GM21576 (cell line): Measurements from ENCODE around the gene TBC1D9B.
"Not testable (repeated sequence)": the region's sequence is repeated elsewhere in the genome, so short reads cannot be mapped to it uniquely, and the experiment has no call there.

ENCODE experiments used
- ATAC-seq: cut with Tn5 transposase; IDR thresholded peaks from one replicate; pipeline ENCODE4 v1.9.1; 2021; ENCODE audit warnings: mild to moderate bottlenecking, moderate library complexity; ENCODE audit not compliant: unreplicated experiment

The TBC1D9B gene

DNA sequence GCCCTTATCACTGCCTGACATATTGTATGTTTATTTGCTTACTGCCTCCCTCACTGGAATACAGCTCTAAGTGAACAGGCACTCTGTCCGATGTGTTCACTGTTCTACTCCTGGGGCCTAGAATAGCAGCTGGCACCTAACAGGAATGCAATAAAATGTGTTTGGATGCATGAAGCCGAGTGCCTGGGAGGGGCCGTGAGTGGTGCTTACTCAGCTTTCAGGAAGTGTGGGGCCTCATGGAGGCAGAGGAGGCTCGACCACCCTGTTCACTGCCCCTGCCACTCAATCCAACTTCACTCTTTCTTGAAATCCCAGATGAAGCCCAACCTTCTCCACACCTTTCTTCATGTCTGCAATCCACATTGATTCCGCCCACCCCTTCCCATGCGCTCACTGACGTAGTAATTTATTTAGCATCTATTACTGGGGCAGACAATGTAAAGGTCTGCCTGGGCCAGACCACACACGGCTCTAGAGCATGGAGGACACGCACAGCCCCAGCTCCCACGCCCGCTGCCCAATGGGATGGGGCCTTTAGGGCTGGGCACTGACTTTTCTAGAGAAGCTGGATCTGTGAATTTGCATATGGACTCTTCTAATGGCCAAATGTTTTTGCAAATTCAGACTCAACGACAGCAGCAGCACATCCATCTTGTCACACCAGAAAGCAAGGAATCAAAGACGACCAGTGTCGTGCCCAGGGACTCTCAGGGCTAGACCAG, 21.3 kb downstream of the TBC1D9B start:
- no peak for ATAC-seq

DNA sequence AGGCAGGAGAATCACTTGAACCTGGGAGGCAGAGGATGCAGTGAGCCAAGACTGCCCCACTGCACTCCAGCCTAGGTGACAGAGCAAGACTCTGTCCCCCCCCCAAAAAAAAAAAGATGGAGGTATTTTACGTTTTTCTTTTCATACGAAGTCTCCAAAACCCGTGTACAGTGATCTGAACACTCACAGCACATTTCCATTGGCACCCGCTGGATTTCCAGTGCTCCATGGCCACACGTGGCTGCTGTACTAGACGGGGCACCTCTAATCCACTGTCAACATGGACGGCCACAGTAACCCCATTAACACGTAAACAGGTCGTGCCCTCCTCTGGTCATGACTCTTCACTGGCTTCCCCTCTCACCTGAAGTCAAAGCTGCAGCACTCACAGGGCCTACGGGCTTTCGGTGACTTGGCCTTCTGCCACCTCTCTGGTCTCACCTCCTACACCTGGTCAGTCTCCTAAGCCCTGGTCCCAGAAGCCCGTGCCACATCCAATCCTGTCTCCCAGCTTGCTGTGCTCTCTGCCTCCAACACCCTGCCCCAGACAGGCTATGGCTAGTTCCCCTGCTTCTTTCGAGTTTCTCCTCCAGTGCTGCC, 22.1 kb downstream of the TBC1D9B start:
- ATAC-seq = no peak

DNA sequence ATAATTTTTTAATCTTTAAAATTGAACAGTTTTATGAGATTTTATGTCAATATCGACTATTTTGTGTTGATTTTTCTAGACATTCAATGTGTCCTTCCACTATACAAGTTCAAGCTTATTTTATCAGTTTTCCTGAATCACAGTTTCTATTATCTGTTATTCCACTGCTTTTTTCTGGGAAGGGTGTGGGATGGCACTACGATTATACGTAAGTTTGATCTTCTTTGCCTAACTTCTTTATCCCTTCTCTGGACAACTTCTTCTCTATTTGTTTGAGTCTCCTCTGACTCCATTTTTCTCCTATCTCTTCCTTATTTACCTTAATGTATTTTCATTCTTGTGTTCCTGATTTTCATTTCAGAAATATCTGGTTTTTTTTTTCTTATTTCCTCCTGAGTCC, 24.5 kb downstream of the TBC1D9B start:
- no peak for ATAC-seq

DNA sequence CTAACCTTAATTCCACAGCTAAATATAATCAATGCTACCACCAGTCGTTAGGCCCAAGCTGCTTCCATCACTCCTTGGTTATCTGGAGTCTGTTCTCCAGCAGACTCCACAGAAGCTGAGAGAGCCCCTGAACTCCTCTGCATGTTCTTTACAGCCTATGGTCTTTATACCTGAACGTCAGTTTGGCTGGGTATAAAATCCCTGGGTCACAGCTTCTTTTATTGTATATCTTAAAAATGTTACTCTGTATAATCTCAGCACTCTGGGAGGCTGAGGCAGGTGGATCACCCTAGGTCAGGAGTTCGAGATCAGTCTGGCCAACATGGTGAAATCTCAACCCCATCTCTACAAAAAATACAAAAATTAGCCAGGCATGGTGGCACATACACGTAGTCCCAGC, 25.4 kb downstream of the TBC1D9B start:
- ATAC-seq = no peak

DNA sequence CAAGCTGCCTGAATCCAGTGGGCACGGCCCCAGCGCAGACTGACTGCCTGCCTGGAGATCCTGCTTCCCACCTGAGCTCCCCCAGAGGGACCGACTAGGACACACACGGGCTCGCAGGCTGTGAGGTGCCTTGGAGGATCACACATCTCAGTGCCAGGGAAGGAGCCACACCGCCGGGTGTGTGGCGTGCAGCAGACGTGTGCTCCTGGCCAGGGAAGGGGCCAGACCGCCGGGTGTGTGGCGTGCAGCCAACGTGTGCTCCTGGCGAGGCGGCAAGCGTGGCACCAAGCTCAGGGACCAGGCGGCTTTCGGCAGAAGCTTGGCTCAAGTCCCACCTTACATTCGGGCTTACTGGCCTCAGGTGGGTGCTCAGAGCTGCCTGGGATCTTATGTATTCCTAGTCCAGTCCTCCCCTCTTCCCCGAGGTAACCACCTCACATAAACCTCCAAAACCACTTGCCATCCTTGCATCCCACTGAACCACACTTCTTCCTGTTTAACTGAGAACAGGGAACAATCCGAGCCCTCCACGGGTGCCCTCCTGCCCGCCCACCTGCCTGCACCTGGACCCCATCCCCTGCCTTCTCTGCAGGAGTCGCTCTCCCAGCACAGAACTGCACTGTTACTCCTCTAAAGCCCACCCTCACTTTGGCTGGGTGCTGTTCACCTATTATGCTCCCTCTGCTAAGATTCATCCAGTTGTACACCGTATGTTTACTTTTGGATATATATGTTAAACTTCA, 26.7 kb downstream of the TBC1D9B start:
- ATAC-seq = no peak

DNA sequence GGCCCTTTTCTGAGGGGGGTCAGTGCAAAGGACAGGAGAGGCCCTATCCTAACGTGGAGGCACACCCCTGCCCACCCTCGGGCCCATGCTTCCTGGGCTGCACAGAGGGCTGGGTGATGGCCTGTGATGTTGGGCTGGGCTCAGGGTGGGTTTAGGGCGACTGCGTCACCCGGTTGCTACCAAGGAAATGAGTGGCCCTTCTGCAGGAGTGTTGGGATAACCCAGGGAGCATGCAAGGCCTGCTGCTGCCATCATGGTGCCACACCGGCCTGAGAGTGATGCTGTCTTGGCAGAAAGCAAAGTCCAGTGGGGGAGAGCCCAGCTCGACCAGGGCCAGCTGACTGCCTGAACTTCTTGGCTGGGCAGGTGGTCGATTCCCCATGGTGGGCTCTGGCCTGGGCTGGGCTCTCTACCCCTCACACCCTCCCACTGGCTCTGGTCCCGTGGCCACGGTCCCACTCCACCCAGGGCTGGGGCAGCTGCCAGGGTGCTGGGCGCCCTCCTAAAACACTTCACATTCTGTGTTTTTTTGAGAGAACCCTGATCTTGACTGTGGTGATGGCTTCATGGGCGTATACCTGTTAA, 27.5 kb downstream of the TBC1D9B start:
- ATAC-seq = no peak

DNA sequence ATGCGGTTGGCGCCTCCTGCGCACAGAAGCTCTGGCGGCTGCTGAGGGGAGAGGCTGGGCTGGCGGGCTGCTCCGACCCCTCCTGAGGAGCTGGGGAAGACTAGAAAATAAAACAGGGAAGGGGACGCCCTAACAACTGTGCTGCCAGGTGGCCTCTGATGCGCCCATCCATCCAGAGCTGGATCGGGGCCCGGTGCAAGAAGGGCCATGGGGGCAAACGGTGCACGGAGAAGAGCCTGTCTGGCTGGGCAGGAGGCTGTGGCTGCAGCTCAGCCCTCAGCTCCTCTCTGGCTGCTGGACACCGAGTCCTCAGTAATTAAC, 28.0 kb downstream of the TBC1D9B start:
- ATAC-seq = no peak

DNA sequence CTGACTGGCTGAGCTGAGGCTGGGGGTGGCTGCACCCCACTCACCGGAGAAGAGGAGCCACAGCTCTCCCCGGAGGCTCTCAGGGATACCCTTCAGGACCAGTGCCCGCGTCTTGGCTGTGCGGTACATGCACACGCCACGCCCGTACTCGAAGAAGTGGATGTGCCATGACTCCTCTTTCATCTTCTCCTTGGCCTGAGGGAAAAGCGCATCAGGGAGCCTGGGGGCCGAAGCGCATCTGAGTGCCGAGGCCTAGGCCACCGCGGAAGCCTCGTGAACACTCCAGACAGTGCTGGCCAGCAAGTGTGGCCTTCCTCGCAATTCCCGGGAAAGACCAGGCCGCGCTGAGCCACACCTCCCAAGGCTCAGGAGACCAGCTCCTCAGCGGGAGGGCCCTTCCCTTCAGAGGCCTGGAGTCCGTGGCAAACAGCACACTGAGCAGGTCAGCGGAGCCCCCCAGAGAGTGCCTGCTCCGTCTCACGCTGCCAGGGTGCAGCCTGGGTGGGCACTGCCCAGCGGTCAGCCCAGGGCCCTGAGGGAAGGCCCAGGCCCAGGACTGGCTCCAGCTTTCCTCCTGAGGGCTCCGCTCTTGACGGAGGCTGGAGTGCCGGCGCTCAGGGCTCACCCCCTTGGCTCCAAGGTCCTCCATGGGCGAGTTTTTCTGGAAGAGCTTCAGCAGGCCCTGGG, 28.6 kb downstream of the TBC1D9B start:
- ATAC-seq = no peak

DNA sequence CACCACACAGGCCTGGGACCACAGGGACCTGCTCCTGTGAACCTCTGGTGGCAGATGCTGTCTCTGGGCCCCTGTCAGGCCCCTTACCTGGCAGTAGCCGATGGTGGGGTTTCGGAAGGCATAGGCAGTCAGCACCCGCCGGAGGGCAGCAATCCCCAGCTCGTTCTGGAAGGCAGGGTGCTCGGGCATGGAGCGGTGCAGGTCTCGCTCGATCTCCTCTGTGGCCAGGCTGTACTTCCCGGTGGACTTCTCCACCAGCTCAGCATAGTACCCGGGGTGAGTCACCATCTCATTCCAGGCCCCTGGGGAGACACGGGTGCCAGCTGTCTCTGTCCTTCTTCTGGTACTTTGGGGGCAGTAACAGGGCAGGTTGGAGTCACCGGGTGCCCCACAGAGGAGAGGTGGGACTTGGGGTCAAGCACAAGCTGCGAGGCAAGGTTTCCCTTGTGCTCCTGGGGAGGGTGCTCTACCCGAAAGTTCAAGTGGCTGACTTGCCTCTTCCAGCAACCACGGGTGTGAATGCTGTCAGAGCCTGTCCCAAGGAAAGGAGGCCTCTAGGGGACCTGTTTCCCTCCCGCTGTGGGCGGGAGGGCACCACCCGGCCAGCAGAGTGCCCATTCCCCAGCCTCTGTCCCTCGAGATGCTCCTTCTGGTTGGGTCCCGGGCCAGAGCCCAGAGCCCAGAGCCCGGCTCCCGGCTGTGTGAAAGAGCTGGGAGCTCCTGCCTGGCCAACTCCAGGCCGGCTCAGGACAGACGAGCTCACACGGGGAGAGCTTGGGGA, 29.3 kb downstream of the TBC1D9B start:
- no peak for ATAC-seq

DNA sequence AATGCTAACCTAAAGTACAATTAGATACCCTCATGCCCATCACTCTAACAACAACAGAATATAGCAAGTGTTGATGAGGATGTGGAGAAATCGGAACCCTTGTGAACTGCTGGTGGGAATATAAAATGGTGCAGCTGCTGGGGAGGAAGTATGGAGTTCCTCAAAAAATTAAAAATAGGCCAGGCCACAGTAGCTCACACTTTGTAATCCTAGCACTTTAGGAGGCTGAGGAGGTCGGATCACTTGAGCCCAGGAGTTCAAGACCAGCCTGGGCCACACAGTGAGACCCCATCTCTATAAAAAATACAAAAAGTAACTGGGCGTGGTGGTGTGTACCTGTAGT, 31.1 kb downstream of the TBC1D9B start:
- ATAC-seq = no peak

DNA sequence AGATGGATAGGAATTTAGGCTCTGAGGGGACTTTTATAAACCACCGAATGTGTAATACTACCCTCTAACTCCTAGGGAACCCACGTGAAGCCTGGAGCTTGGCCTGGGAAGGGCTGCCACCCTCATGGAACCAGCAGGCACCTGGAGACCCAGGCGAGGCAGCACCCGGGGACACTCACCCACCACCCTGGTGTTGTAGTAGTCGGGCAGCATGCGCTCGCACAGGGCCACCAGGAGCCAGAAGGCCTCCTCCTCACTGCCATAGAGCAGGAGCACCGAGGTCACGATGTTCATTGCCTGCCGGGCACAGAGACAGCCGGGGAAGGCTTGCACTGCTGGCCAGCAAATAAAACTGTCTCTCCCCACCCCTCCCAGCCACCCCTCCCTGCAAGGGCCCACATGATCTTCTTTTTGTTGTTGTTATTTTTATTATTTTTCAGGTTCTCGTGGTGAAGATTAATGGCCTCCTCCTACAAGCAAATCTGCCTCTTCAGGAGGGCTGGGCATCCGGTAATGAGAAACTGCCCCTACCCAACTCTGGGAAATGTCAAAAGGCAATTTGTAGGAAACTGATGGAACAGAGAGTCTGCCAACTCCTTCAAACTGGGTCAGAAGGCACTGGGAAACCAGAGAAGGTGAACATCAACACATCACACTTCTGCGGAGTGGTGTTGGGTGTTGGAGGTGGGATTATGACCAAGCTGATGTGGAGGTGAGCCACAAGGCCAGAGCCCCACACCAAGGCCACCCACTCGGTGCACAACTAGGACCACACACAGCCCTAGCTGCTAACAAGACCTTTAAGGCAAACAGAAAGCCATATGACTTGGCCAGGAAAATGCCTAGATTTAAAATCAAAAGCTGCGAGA, 31.7 kb downstream of the TBC1D9B start:
- ATAC-seq = no peak

DNA sequence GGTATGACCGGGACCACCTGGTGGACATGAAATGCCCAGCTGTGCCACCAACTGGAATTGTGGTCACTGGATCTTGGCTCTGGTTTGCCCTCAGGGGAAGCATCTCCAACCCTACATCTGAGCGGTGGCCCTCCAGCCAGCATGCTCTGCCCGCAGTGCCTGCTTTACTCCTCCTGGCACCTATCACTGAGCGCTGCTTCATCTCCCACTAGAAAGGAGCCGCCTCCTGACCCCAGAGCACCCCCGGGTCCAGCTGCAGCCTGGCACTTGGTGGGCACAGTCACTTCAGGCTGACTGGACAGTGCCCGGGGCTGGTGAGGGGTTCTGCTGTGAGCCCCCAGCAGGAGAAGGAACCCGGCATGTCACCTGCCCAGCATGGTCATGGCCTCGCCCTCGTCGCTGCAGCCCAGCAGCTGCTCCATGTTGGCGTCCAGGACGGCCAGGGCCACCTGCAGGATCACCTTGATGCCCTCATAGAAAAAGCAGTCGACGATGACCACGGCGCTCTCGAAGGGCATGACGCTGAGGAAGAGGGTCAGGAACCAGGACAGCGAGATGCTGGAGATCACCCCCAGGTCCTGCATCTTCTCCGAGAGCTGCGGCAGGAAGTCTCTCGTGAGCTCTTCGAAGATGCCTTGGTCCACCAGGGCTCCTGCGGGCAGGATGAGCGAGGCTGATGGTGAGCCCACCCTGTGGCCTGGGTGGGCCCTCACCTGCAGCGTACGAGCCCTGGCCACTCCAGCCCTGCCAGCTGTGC, 33.0 kb downstream of the TBC1D9B start:
- no peak for ATAC-seq

DNA sequence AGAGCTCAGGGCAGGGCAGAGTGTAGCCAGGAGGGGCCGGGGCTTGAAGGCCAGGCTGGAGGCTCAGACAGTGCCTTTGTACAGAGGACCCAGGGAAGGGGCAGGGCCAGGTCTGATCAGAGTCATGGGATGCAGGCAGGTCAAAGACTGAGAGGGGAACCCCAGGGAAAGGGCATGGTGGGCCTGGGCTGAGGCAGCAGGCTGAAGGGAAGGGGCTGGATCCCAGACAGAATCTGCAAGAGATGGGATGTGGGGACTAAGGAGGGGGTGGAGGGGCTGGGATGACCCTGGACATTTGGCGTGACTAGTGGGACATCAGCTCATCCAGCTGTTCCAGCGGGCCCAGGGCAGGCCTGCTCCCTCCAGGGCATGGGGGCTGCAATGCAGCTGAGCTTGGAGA, 33.6 kb downstream of the TBC1D9B start:
- no peak for ATAC-seq

DNA sequence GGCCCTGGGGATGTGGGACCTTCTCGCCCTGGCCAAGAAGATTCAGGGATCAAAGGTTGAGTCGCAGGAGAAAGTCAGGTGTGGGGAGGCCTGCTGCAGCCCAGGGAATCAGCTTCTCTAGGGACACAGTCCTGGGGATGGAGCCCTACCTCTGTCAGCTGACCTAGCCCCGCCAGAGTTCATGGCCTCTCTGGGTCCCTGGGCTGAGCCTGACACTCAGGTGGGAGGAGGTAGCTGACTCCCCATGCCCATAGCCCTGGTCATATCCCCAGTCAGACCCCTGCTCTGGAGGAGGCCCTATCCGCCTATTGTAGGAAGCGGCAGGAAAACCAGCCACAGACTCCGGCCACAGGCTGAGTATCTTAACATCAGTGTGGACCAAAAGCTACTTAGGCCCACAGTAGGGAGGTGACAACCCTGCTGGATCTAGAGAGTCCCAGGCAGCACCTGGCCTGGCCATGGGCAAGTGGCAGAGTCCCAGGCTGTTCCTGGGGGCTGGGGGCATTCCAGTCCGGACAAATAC, 34.0 kb downstream of the TBC1D9B start:
- ATAC-seq = no peak

DNA sequence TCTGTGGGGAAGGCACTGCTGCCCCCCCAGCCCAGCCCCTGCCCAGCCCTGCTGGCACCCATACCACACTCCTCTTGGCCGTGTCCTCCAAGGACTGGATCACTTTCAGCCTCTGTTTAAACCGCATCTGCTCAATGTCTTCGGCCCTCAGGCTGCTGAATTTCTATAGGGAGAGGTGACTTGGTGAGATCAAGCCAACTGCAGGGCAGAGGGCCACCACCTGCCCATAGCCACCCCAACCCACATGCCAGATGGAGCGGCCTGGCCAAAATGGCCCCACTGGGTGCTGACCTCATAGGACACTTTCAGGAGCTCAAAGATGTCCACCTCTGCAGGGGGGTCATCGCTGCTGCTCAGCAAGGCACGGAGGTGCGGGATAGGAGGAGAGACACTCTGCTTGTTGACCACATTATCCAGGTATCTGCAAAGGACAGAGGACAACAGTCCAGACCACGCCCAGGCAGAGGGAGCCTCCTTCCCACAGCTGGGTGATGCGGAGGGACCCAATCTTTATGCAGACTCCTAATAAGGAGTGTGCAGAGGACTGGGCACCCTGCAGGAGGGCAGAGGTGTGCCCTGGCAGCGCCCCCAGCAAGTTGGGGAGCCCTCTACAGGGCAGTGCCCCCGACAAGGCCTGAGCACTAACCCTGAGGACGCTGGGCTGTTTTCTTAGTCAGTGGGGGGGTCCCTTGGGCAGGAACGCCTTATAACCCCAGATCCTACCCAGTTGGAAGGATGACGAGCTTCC, 34.7 kb downstream of the TBC1D9B start:
- ATAC-seq = no peak

DNA sequence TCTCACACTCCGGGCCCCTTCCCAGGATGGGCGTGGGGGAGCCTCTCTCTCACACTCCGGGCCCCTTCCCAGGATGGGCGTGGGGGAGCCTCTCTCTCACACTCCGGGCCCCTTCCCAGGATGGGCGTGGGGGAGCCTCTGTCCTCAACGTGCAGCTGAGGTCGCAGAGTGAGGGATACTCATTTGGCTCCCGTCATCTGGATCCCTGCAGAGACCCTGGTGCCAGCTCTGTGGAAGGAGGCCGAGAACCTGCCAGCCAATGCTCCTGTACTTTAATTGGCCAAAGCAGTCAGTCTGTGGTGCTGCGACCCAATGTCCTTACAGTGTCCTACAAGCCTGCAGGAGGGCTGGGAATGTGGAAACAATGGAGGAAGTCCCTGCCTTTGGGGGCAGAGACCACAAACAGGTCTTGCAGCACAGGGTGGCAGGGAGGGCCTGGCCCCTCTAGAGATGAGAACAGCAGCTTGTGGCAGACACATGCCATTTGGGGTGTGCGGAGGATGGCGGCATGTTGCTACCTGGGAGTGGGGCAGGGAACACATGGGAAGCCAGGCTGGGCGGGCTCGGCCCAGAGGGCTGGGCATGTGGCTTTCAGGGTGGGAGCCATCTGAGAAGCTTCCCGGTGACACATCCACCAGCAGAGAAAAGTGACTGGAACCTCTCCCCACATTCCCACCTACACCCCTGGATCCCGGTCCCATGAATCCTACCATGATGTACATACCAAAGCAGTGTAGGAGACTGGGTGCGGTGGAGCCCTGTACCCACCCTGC, 35.5 kb downstream of the TBC1D9B start:
- ATAC-seq = no peak

DNA sequence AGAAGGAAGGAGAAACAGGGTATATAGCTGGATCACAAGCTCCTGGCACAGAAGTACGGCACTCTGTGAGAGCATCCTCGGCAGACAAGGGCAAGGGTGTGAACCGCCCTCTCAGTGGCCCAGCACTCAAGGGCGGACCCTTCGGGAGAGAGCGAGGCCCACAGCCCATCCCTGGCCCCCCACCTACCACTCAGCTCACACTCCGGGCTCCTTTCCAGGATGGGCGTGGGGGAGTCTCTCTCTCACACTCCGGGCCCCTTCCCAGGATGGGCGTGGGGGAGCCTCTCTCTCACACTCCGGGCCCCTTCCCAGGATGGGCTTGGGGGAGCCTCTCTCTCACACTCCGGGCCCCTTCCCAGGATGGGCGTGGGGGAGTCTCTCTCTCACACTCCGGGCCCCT, 36.2 kb downstream of the TBC1D9B start:
- ATAC-seq = not testable (repeated sequence)
